ACC112 (cell line): ENCODE measurements around the gene CTDP1.
"Not testable (repeated sequence)": the region's sequence is repeated elsewhere in the genome, so short reads cannot be mapped to it uniquely, and the experiment has no call there.

Experiments
- H2AFZ ChIP-seq: fragments of 200-600 bp; sonication (generic); one replicate; pipeline ENCODE4 v1.6.0; 2017; ENCODE audit warnings: antibody characterized with exemption, low read length; ENCODE audit not compliant: unreplicated experiment
- H3K27ac ChIP-seq: fragments of 200-600 bp; sonication (generic); 2 replicates; pipeline ENCODE4 v1.5.1; 2014; ENCODE audit warnings: low read depth, mild to moderate bottlenecking, antibody characterized with exemption, low read length, moderate library complexity
- H3K27me3 ChIP-seq: fragments of 200-600 bp; sonication (generic); 2 replicates; pipeline ENCODE4 v1.6.1; 2014; ENCODE audit warnings: mild to moderate bottlenecking, antibody characterized with exemption, low read length, moderate library complexity, mixed read lengths; ENCODE audit not compliant: insufficient read depth
- H3K36me3 ChIP-seq: fragments of 200-600 bp; sonication (generic); 2 replicates; pipeline ENCODE4 v1.6.1; 2016; ENCODE audit warnings: mild to moderate bottlenecking, antibody characterized with exemption, low read length, moderate library complexity, mixed read lengths; ENCODE audit not compliant: insufficient read depth
- H3K4me1 ChIP-seq: fragments of 200-600 bp; sonication (generic); one replicate; pipeline ENCODE4 v1.6.1; 2016; ENCODE audit warnings: low read length, mixed read lengths; ENCODE audit not compliant: insufficient read depth, unreplicated experiment, control insufficient read depth
- H3K4me3 ChIP-seq: fragments of 200-600 bp; sonication (generic); 2 replicates; pipeline ENCODE4 v1.5.1; 2014; ENCODE audit warnings: mild to moderate bottlenecking, low read depth, low read length
- H3K79me2 ChIP-seq: fragments of 200-600 bp; sonication (generic); one replicate; pipeline ENCODE4 v1.6.0; 2016; ENCODE audit warnings: low read length; ENCODE audit not compliant: control insufficient read depth, unreplicated experiment, insufficient read depth

The CTDP1 gene

DNA sequence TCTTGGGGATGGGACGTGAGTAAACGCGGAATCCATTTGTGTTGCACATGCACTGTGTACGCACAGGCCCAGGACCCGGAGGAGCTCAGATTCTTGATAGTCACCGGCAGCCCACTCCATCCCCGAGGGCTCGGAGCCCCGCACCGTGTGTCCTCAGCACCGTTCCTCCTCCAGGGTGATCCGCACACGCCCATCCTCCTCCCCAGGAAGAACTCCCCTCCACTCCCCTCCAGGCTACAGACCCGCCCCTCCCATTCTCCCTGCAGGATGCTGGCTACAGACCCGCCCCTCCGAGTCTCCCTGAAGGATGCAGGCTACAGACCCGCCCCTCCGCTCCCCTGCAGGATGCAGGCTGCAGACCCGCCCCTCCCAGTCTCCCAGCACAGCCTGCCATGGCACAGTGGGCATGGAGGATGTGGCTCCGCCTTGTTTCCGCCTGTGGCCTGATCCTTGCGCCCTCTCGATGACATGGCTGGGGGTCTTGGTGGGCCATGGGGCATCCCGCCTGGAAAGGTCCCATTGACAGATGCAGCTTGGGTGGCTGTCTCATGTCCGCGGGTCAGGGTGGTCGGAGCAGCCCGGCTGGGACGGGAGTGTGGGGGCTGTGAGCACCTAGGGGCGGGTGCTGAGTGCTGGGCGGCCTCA is 14.1 kb downstream of the CTDP1 start:
- Histone ChIP-seq H3K4me1 (no peaks in the 10 kb centered on the region), H3K27ac (no peak overlapping the region), H3K79me2 (peaks cover 33% of the 10 kb centered on the region), H3K36me3 (peaks cover 19% of the 10 kb centered on the region; the same call in 1 of the 2 replicates), H2AFZ (no peak overlapping the region), H3K27me3 (no peaks in the 10 kb centered on the region), H3K4me3 (no peak overlapping the region)

GRCh38 chr18:79694206-79694894 is 14.7 kb downstream of the CTDP1 start:
- peaks cover 22% of the 10 kb centered on the region; the same call in 1 of the 2 replicates for H3K36me3 ChIP-seq
- peaks cover 27% of the 10 kb centered on the region for H3K79me2 ChIP-seq
- not testable (repeated sequence) for H3K27ac ChIP-seq, H2AFZ ChIP-seq, H3K4me1 ChIP-seq, H3K27me3 ChIP-seq, H3K4me3 ChIP-seq

DNA sequence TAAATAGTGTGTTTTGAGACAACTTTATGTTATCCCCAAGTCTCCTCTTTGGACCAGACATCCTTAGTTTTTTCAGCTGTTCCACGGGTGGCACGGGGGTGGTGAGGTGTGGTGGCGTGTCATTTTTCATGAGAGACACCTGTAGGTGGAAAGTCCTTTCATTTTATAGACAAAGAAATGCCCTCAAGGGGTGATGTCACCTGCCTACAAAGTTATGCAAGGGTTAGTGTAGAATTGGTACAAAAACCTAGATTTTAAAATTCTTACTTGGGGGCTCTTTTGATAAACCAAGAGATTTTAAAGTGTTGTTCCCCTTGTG is 15.3 kb downstream of the CTDP1 start:
- Histone ChIP-seq H3K4me1 (no peaks in the 10 kb centered on the region), H3K36me3 (peaks cover 25% of the 10 kb centered on the region; the same call in 1 of the 2 replicates), H3K27ac (no peak overlapping the region), H3K79me2 (peaks cover 22% of the 10 kb centered on the region), H2AFZ (no peak overlapping the region), H3K4me3 (no peak overlapping the region), H3K27me3 (no peaks in the 10 kb centered on the region)

DNA sequence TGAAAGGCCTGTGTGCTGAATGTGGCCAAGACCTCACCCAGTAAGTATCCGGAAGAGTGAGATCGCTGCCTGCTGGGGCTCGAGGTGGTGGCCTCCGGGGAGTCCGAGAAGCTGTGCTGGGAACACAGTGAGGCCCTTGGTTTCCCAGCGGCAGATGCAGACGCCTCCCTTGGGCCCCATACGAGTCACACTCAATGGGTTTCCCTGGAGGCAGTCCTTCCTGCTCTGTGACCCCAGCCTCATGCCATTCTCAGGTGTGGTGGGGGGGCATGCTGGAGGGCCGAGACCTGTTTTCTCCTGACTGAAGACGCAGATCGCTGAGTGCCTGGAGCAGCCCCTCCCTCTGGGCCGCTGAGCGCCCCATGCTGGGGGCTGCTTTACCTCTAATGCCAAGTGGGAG is 15.7 kb downstream of the CTDP1 start:
- peaks cover 29% of the 10 kb centered on the region; the same call in 1 of the 2 replicates for H3K36me3 ChIP-seq
- H3K79me2 ChIP-seq, result peaks cover 17% of the 10 kb centered on the region
- no peak overlapping the region for H3K27ac ChIP-seq
- H3K27me3 ChIP-seq, result no peaks in the 10 kb centered on the region
- H3K4me1 ChIP-seq, result no peaks in the 10 kb centered on the region
- no peak overlapping the region for H3K4me3 ChIP-seq
- no peak overlapping the region for H2AFZ ChIP-seq

DNA sequence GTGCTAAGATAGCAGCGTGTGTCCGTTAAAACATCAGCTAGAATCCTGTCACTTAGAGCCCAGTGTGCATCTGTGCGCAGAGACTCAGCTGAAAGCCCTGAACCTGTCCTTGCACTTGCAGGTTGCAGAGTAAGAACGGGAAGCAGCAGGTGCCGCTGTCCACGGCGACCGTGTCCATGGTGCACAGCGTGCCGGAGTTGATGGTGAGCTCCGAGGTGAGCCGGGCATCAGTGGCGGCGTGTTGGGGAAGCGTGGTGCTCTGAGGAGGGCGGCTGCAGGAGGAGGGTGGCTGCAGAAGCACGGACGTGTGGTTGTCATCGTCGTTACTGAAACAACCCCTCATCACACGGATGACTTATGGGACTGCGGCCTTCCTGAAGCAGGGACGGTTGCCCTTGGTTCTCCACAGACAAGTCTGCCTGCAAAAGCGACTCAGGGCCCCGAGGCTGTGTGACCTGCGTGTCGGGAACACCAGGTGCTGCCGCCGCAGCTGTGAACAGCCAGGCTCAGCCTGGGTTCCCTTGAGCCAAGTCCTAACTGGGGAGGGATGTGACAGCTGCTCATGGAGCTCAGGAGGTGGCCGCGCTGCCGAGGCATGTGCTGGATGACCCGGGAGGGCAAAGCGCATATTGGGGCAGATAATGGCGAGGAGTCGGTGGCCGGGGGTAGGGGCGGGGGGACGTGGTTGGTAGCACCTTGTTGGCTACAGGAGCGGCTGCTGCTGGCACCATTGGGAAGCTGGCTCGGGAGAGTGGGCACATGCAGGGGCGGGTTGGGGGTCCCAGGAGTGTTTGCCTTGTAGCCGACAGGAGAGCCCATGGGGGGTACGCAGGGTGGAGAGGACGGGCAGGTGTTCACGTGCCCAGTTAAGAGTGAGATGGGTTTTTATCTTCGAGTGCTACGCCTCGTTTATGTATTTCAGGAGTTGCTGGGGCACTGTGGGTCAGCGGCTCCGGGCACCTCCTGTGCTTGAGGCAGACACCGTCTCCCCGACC is 16.6 kb downstream of the CTDP1 start:
- Histone ChIP-seq H3K4me1 (no peaks in the 10 kb centered on the region), H3K36me3 (peaks cover 32% of the 10 kb centered on the region; the same call in 1 of the 2 replicates), H3K27me3 (no peaks in the 10 kb centered on the region), H2AFZ (no peak overlapping the region), H3K79me2 (peaks cover 10% of the 10 kb centered on the region), H3K27ac (no peak overlapping the region), H3K4me3 (no peak overlapping the region)

GRCh38 chr18:79697178-79697577 is 17.6 kb downstream of the CTDP1 start:
- Histone ChIP-seq H3K27me3 (no peaks in the 10 kb centered on the region), H3K79me2 (peaks cover 10% of the 10 kb centered on the region), H2AFZ (no peak overlapping the region), H3K4me1 (no peaks in the 10 kb centered on the region), H3K36me3 (peaks cover 37% of the 10 kb centered on the region; the same call in 1 of the 2 replicates), H3K27ac (no peak overlapping the region), H3K4me3 (no peak overlapping the region)

- peaks cover 5% of the 10 kb centered on the region for H3K79me2 ChIP-seq
- H3K27me3 ChIP-seq, result no peaks in the 10 kb centered on the region
- H3K27ac ChIP-seq, result no peak overlapping the region
- no peak overlapping the region for H2AFZ ChIP-seq
- H3K4me3 ChIP-seq, result no peak overlapping the region
- peaks cover 37% of the 10 kb centered on the region; the same call in 1 of the 2 replicates for H3K36me3 ChIP-seq
- H3K4me1 ChIP-seq, result no peaks in the 10 kb centered on the region
Observed at GRCh38 chr18:79697976-79698375, 18.4 kb downstream of the CTDP1 start.

DNA sequence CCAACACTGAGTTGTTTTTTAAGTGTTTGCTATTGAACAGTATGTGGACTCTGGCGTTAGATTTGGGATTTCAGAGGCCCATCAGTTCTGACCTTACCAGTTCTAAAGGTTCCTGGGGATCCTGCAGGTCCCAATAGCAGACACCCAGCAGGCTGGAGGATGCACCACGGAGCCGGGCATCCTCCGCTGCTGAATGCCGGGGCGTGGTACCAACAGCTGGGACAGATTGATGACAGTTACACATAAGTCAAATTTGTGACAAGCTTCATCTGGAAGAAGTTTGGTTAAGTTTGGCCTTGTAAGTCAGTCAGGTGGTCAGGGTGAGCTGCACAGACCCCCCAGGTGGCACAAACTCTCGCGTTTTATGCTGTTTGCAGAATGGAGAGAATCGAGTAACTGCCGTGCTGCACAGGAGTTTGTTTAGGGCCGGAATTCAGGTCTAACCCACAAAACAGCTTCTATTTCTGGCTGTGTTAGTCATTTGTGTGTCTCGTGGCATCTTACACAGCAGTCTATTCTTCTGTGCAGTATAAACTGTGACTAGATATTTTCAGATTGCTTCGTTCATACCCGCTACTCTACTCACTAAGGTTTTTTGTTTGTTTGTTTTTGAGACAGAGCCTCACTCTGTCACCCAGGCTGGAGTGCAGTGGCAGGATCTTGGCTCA is 19.2 kb downstream of the CTDP1 start:
- Histone ChIP-seq H3K27me3 (no peaks in the 10 kb centered on the region), H2AFZ (no peak overlapping the region), H3K4me1 (no peaks in the 10 kb centered on the region), H3K79me2 (peaks cover 3% of the 10 kb centered on the region), H3K36me3 (peaks cover 44% of the 10 kb centered on the region; the same call in 1 of the 2 replicates), H3K4me3 (no peak overlapping the region), H3K27ac (no peak overlapping the region)

GRCh38 chr18:79699653-79700052 is 20.1 kb downstream of the CTDP1 start:
- Histone ChIP-seq H3K79me2 (peaks cover 3% of the 10 kb centered on the region), H3K27ac (no peak overlapping the region), H3K36me3 (peaks cover 49% of the 10 kb centered on the region; the same call in 1 of the 2 replicates)

DNA sequence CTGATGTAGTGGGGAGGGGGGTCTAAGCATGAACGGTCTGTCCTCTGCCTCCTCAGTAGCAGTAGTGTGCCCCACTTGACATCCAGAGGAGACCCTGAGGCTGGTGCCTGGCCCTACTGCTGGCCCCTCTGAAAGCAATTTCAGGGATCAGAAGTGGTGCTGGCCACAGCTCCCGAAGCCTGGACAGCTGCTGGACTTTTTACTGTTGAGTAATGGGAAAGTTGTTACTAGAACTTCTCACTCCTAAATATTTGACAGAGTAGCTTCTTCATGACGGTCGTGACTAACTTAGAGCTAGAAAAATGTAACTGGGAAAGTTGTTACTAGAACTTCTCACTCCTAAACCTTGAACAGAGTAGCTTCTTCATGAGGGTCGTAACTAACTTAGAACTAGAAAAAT is 23.3 kb downstream of the CTDP1 start:
- H3K4me3 ChIP-seq, result no peak overlapping the region
- H3K4me1 ChIP-seq, result no peaks in the 10 kb centered on the region
- H3K79me2 ChIP-seq, result peaks cover 3% of the 10 kb centered on the region
- peaks cover 41% of the 10 kb centered on the region; the same call in 1 of the 2 replicates for H3K36me3 ChIP-seq
- H3K27me3 ChIP-seq, result no peaks in the 10 kb centered on the region
- no peak overlapping the region for H3K27ac ChIP-seq
- H2AFZ ChIP-seq, result no peak overlapping the region

More at GRCh38 chr18:79699653-79700052, 20.1 kb downstream of the CTDP1 start:
- Histone ChIP-seq H3K27me3 (no peaks in the 10 kb centered on the region), H3K4me3 (no peak overlapping the region), H2AFZ (no peak overlapping the region), H3K4me1 (no peaks in the 10 kb centered on the region)
